ENCODE measurements around the gene GRM5.

GRM5 gene

DNA sequence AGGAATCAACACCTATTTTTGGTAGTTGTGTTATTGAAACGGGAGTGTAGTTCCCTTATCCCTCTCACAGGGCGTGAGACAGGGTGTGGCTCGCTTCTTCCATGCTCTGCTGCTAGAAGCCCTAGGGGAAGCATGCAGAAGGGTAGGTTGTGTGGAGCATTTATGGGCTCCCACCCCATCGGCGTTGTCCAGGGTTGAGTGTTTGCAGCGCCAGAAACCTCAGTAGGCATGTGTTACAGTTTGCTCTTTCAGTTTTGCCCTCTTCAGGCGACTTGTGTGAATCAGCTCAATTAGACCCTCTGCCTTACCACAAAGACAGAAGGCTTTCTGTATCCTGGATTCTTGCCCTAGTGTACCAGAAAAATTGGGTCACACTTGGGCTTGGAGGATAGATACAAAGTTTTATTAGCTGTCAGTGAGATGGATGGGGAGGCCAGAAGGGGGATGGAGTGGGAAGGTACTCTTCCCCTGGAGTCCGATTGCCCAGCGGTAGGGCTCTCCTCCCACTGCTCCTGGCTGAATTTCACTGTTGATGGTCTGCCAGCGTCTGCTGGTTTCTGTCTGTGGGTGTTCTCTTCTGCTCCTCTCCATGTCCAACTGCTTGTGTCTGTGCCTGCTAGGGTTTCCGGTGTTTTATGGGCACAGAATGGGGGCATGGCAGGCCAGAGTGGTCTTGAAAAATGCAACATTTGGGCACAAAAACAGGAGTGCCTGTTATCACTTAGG is 369.9 kb downstream of the GRM5 start:
- DNase-seq: no peak

DNA sequence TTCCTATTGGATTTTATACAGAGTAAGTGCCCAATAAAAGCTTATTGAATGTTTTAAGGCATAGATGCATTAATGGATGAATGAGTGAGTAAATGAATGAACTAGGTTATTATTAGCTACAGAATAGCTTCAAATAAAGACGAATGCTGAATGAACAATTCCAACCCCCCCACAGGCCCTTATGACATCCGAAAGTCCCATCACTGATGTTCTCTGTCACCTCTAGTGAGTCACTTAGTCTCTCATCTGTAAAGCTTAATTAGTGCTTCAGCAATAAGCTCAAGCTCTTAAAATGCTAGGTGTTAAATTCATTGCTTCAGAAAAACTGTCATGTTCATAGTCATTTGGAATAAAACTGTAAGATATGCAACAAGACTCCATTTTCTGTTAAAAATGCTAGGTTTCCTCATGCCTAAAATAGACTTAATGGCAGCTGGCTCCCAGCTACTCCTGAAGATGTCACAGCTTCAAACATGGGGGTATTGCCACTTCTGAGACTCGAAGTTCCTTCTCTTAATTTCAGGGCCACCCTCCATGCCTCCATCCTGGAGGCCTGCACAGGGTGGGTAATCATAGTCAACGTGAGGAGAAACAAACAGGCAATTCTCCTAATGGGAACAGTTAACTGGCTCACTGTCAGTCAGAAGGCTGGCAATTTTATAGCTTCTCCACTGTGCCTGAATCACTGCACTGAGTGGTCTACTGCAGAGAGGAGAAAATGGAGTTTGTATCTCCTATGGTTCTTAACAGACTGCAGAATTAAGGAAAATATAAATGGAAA is 373.3 kb downstream of the GRM5 start:
- DNase-seq: no peak

DNA sequence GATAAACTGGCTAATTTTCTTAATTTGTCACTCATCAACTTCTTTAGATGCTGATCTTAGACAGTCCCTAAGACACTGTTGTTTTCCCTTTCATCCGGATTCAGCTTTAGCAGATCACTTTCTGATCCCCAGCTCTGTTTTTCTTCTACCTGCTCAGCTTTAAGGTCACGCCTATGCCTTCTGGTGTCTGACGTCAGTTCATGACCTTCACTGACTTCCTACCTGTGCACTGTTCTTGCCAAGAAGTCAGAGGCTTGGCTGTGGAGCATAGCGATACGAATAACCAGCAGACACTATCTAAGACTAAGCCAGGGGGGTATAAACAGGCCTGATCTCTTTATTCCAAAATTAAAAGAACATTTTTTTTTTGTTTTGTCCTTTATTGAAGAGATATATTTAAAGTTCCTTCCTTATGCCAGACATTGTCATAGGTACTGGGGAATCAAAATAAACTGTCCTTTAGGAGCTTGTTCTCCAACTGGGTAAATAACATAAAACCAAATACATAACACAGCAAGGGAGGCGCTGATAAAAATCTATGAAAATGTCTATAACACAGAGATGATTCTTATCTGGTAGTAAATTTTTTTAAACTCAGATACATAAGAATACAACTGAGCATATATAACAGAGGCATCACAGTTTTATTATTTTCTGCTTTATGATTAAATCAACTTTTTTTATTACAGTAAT is 376.1 kb downstream of the GRM5 start:
- DNase-seq: no peak

DNA sequence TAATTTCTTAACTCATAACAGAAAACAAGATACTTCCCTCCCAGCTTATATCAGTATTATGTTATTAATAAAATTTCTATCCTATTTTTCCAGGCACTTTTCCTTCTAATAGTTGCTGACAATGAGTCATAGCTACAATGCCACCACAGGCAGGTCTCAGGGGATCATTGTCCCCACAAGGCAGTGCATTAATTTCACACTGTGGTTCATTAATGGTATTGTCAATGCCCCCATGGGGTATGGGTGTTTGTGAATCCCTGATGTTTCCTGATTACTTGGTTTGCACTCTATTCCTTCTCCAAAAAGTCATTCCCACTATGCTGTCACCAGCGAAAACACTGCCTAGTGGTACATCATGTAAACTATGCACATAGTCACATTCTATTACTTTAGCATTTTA is 382.8 kb downstream of the GRM5 start:
- no peak for DNase-seq

DNA sequence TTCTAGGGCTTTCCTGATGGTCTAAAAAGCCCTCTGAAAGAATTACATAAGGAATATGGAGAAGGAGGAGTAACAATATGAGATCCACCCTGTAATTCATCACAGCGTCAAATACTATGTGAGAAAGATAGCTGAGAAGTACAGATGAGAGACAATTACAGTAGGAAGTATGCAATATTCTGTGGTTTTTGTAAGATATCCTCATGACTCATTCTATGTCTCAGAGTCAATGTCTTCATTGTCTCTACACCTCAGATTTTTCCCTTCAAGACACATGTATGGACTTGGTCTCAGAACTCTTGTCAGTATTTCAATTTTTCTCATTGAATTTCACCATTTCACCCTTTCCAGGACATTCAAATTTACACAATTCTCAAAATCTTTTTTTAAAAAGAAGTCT is 385.0 kb downstream of the GRM5 start:
- no peak for DNase-seq

DNA sequence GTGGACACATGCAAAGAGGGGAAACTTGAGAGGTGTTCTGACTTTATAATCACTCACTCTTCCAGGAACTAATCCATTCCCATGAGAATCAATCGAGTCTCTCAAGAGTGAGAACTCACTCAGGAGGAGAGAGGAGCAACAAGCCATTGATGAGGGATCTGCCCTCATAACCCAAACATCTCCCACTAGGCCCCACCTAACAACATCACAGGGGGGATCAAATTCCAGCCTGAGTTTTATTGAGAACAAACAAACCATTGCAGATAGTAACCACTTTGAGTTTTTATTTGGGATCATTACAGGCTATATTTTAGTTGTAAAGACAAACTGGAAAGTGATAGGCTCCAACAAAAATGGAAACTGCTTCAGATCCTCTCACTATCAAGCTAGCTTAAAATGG is 399.4 kb downstream of the GRM5 start:
- no peak for DNase-seq

DNA sequence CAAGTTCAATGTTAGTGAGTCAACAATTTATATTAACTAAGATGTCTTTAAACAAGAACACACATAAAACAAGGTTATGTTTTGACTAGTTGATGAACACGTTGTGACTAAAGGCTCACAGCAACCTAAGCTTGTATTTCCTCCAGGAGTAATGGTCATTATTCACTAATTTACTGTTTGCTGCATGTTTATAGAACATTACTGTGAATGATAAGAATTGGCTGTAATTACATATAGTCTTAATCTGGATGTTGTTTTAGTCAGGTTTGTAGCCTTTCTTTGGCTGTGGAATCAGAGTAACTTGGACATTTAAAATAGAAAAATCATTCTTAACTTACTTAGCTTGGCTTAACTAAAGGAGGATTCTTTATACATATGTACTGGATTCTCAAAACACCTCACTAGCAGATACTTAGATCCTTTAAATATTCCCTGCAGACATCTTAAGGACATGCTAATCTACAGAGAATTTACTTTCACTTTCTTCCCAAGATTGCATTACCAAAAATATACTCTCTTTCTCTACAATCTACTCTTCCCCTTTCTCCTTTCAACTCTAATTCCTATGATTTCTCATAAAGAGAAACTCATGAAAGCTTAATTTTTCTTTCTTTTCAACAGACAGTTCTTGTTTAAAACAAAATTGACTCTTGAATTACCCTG is 408.6 kb downstream of the GRM5 start:
- no peak for DNase-seq

DNA sequence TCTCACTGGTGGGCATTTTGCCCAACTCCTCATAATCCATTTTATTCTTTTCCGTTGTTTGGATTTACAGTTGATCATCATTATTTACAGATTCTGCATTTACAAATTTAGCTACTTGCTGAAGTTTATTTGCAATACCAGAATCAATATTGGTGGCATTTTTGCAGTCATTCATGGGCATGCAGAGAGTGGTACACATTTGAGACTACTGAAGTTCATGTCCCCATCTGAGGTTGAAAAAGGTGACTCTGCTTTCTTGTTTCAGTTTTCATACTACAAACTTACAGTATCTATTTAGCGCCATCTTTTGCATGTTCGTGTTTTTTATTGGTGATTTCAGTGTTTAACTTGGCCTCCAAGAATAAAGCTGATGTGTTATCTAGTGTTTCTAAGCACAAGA is 409.5 kb downstream of the GRM5 start:
- DNase-seq: no peak

DNA sequence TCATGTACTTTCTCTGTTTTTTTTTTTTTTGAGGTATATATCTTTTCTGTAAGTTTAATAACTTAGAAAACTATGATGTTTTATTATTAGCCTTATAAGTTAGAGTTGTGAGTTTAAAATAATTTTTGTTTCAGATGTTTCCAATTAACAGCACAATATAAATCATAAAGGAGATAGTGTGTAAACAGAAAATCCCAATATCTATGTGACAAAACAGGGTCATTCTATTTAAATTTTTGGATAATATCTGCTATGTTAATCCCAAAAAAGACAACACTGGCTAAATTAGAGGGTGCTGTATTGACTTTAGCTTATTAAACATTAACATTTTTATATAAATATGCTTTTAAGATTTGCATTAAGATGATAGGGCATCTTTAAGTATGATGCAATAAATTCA is 410.1 kb downstream of the GRM5 start:
- DNase-seq: no peak

DNA sequence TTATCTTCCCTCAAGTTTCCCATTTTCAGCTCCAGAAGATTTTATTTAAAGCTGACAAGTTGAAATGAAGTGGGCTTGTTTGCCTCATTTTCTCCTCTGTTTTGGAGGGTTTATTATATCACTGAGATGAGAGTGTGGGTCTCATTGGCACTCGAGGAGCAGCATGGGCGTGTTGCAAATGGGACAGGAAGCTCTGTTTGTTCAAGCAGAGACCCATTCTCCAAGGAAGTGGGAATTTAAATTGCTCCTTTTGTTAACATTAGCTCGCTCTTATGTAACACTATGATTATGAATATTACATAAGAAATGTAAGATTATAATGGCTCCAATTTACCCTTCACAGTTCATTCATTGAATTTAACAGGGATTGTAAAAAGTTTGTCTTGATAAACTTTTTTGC is 410.6 kb downstream of the GRM5 start:
- no peak for DNase-seq

DNA sequence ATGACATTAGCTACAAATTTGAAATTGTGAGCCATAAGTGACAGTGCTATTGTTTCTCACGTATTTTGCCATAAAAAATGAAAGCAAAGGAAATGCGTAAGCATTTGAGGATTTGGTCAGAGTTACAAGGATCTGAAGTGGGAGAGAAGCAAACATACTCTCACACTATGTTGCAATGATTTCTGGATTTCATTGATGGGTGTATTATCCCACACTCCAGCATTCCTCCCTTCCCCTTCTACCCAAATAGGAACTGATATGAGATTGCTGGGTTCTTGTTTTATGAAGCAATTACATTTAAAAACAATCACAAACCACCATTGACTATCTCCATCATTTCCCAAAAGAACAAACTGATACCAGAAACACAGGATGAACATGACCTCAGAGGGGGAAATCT is 414.2 kb downstream of the GRM5 start:
- no peak for DNase-seq

DNA sequence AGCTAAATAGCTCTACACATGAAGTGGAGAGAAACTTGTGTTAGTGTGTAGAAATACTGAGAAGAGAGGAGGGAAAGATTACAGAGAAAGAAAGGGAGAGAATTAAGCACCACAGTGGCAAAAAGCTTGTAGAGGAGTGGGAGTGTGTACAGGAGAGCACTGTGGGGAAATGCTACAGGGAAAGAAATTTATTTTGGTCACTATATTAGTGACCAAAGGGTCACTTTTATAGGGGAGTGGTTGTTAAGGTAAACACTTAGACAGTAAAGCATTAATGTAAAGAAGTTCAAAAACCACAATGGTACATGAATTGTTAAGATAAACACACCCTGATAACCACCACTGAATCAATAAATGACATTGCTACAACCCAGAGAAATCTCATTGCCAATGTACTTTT is 421.1 kb downstream of the GRM5 start:
- DNase-seq: no peak

DNA sequence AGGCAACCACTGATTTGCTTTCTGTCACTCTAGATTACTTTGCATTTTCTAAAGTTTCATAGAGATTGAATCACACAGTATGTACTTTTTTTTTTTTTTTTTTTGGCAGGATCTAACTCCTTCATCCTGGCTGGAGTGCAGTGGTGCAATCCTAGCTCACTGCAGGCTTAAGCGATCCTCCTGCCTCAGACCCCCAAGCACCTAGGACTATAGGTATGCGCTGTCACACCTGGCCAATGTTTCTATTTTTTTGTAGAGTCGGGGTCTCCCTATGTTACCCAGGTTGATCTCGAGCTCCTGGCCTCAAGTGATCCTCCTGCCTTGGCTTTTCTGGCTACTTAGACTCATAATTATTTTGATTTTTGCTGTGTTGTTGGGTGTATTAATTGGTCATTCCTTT is 433.6 kb downstream of the GRM5 start:
- no peak for DNase-seq

DNA sequence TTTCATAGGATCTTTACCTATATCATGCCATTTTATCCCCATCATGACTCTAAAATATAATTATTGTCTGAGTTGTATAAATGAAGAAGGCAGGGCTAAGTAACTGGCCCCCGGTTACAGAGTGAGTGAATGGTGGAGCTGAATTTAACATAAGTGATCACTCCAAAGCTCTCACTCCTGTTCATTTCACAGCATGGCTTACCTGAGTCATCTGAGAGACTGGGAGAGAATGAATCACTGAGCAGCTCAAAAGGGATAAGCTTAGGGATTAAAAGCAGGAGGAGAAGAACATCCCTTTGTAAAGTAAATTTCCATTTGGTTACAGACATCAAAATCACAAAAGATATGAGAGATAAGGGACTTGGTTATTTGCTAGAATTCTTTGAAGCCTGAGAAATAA is 434.3 kb downstream of the GRM5 start:
- DNase-seq: no peak

DNA sequence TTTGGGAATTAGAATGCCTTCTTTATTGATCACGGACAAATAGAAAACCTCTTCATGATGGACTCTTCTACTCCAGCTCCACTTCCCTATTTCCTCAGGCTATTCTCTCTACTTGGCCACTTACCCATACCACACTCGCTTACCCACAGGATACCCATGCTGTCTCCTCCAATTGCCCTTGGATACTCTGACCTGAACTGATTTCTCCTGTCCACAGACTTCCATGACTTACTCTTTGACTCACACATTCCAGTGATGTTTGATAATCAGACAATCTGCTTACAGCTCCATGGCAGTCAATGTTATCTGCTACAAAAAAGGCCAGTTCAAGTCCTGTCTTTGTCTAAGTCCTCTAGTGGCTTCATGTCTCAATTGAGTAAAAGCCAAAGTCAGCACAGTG is 436.3 kb downstream of the GRM5 start:
- no peak for DNase-seq

DNA sequence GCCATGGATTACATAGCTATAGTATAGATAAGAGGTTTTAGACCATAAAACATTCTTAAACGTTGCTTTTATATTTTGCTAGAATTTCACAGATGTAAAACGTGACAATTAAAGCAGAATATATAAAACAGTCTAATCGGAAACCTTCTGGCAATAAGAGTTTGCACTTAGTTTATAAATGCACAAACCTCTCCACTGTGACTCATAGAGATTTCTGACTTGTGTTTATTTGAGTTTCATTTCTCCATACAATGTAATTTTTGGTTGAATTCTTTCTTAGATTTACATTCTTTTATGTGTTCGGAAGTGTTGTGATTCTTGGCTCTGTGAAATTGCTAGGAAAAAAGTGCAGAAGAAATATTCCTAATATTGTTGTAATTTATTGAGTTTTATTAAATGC is 439.6 kb downstream of the GRM5 start:
- no peak for DNase-seq

DNA sequence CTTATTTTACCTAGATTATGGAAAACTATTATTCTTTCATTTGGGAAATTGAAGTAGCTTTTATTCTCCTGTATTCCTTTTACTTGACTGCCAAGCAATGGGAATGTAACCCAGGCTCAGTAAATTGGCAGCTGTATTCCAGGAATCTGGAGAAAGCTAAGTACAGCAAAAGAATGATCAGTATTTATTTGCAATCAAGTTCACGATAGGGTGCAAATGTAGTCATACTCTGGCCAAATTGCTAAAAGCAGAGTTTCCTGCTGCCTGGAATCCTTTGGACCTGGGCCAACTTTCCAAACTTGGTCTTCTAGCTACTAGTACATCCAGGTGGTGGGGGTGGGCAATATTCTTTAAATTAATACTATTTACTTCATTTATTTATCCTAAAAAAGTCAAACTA is 442.3 kb downstream of the GRM5 start:
- no peak for DNase-seq

DNA sequence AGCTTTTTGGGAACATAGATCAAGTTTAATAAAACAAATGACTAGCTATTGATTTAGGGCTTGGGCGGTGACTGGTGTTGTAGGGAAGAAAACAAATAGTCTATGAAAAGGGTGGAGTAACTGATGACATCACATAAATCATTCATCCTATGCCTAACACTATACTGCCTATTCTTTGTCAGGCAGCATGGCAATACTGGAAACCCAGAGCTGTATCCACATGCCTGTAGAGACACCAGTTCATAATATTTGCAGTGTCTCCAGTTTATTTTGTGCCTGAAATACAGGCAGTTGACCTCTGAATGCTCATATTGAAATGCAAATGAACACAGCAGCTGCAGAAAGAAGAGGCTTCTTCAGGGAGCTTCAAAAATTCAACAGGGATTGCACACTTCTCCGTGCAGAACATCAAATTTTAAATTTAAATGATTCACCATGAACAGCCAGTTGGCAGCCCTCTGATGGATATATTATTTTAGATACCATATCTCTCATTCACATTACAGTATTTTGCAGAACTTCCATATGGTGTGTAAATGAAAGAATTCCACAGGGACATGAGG is 445.1 kb downstream of the GRM5 start:
- no peak for DNase-seq

DNA sequence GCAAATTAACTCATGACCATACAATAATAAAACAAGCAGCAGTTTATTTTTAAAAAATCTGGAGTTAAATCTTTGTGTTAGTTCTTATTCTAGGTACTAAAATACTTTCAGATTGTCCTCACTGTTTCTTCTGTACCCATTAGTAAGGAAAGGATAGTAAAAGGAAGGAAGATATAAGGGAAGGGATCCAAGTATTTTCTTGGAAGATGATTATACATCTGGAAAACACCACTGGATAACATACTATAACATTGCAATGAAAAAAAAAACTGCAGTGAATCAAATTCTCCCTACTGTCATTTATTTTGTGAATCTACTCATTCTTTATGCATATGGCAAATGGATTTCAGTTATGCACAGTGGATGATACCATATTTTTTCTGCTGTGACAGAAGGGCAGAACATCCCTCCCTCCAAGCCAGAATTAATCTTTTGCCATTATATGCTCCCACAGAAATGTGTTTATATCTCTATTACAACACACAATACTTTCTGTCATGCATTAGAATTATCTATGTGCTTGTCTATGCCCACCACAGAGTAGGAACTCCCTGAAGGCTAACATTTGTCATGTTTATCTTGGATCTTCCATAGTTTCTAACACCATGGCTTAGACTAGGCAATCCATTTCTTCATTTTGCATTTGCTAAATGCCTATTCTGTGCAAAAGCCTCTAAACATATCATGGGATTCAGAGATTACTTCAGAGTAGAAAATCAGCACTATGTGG is 446.0 kb downstream of the GRM5 start:
- DNase-seq: no peak

DNA sequence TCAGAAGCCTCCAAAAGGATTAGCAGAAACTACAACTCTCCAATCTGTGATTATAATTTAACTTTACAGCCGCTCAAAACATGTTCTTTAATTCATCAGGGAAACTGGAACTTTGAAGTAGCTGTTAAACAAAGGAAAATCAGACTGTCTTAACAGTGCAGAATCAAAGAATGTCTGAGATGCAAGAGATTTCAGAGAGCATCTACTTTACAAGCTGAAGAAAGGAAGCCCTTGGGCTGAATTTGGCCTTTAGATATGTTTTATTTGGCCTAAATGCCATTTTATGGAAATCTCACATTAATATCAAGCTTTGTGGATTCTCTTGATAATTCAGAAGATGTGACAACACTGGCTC is 446.7 kb downstream of the GRM5 start:
- no peak for DNase-seq

DNA sequence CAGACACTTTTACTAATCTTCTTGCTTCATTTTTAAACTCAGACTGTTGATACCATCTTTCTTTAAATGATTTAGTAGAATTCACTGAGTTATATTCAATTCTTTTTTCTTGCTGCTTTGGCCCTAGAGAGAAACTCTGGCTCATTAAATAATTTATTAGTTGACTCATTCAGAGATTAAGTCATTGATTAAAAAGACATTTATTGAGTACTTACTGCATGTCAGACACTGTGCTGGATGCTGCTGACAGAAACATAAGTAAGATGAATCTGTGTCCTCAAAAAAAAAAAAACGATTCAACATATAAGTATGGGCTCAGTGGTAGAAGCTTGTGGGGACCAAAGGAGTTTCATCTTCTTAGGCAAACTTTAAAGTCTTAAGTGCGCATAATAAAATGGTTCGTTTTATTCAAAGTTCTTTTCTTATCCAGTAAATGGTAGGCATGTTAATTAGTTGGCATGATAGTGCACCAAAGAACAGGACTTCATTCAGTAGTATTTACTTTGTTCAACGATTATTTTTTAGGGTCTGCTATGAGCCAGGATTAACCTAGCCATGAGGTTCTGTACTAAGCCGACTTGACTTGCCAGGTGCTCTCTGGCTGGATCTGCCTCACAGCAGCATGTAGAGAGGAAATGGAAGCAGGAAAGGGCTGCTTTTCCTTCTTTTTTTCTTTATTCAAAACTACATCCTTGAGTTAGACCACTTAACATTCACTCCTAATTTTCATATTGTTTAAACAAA is 447.3 kb downstream of the GRM5 start:
- no peak for DNase-seq

DNA sequence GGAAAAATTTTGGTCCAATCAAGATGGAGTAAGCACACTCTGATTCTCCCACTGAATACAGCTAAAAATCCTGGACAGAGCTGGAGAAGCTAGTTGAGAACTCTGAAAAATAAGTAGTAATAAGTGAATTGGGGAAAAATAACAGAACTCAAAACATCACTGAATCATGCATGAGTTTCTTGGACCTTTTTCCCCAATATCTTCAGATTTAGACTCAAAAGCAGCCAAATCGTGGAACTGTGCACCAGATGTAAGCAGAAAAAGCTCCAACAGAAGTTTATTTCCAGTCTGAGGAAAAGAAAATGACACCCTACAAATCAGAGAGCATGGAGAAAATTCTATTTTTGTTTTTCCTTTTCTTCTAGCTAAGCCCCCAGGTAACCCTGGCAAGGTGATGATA is 448.6 kb downstream of the GRM5 start:
- DNase-seq: no peak

All from inflammatory macrophage (primary cell).